Kidney (tissue), 14 donors: ENCODE measurements around the gene GNRH2. TPM values are rescaled to one million over a fixed set of nuclear protein-coding genes. Genes with fewer than 3 reads are reported as not detected.
A peak's percentile ranks its signal among the peaks of the same experiment; 100 is the strongest.

Experiments
- DNase-seq, 5 donors: peaks; one replicate each; pipeline ENCODE4 v3.0.0-alpha.2; 2013 to 2020
- FAIRE-seq: peaks from 2 replicates; lab custom pipeline; 2012; peaks lifted over from hg19 to GRCh38; lab: Jason Lieb, UNC
- H3K27ac ChIP-seq, 2 donors: one replicate each; pipeline ENCODE4 v1.7.0; 2013; ENCODE audit warnings: low read depth in 2 of 2, low read length in 2 of 2, inconsistent platforms in 1 of 2
- H3K27me3 ChIP-seq: one replicate; pipeline ENCODE4 v1.7.1; 2013; ENCODE audit warnings: low read length, inconsistent platforms; ENCODE audit not compliant: control insufficient read depth, insufficient read depth
- H3K36me3 ChIP-seq, 3 donors: one replicate each; pipeline versions ENCODE4 v1.7.0 to v1.7.1; 2013; ENCODE audit warnings: low read length in 3 of 3, control low read depth in 1 of 3, inconsistent platforms in 1 of 3; ENCODE audit not compliant: insufficient read depth in 3 of 3, control insufficient read depth in 2 of 3
- H3K4me1 ChIP-seq, 3 donors: one replicate each; pipeline versions ENCODE4 v1.7.0 to v1.7.1; 2013; ENCODE audit warnings: low read length in 3 of 3, inconsistent platforms in 1 of 3, low read depth in 1 of 3; ENCODE audit not compliant: control insufficient read depth in 2 of 3, insufficient read depth in 2 of 3
- H3K4me3 ChIP-seq, 3 donors: one replicate each; pipeline versions ENCODE4 v1.7.0 to v1.8.1; 2013; ENCODE audit warnings: low read length in 3 of 3, control low read depth in 1 of 3, inconsistent platforms in 1 of 3
- H3K9ac ChIP-seq, 3 donors: one replicate each; pipeline versions ENCODE4 v1.7.0 to v1.7.1; 2013; ENCODE audit warnings: low read length in 3 of 3, control low read depth in 1 of 3, inconsistent platforms in 1 of 3
- H3K9me3 ChIP-seq, 3 donors: one replicate each; pipeline versions ENCODE4 v1.7.0 to v1.7.1; 2013; ENCODE audit warnings: low read length in 3 of 3, control low read depth in 1 of 3, inconsistent platforms in 1 of 3; ENCODE audit not compliant: control insufficient read depth in 2 of 3, insufficient read depth in 1 of 3
- CTCF ChIP-seq: IDR thresholded peaks from 3 replicates; pipeline ENCODE4 v1.5.1; 2012; ENCODE audit warnings: mild to moderate bottlenecking, moderate library complexity, borderline replicate concordance; ENCODE audit not compliant: insufficient read depth; ENCODE audit errors: extremely low read depth
- intact Hi-C: fragments of 100-400 bp; cut with DNase I; formaldehyde crosslinking; loops from one replicate; pipeline ENCODE4 v1.11.1; 2022
- polyA plus RNA-seq: library from polyadenylated mRNA; stranded (reverse); fragments of 350-450 nt; fragmentation: Illumina TruSeq; extraction: RNeasy Lipid Tissue Mini Kit (QIAGEN cat#74804); gene quantifications from one replicate; pipeline ENCODE4 v1.2.3, GENCODE V29; 2014; ENCODE audit warnings: low read depth, low replicate concordance; ENCODE audit not compliant: insufficient read depth
- total RNA-seq: library from RNA; stranded (reverse); fragmentation: NEBNext Ultra II Directional; extraction: Animal tissue kit (Norgen Biotek cat#: 25700); gene quantifications from one replicate; pipeline ENCODE4 v1.2.1, GENCODE V29; 2021
- donor health status: control.
- donor health status: control.
- donor health status: control.
- donor health status: control.
- donor health status: control.
- donor health status: DM: yes; HTN: yes; CAD: no.
- donor health status: Normal renal cell carcinoma (clear cell type).

The GNRH2 gene
- total and polyA plus RNA-seq, 2 donors from 2014 or later = not detected

DNA sequence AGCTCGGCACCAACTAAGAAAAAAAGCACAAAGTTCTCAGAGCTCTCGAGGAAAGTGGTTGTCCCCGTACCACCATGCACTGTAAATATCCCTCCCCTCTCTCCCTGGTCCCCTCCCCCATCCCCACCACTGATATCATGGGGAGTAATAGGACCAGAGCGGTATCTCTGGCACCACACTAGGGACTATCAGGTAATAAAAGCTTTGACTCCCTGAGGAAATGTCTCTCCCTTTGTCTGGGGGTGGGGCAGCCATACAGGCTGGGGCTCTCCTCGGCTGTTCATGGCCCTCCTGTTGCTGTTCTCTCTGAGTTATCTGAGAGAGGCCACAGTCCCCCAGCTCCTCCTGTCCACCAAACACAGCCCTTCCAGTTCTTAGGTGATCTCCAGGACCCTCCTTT lies 5.0 kb upstream of the GNRH2 start:
- Histone ChIP-seq H3K36me3 (peaks cover 6 to 49% (median 33%) of the 10 kb centered on the region in 3 donors), H3K4me1 (peaks cover 2 to 12% (median 4%) of the 10 kb centered on the region in 3 donors)
- no peak for FAIRE-seq

DNA sequence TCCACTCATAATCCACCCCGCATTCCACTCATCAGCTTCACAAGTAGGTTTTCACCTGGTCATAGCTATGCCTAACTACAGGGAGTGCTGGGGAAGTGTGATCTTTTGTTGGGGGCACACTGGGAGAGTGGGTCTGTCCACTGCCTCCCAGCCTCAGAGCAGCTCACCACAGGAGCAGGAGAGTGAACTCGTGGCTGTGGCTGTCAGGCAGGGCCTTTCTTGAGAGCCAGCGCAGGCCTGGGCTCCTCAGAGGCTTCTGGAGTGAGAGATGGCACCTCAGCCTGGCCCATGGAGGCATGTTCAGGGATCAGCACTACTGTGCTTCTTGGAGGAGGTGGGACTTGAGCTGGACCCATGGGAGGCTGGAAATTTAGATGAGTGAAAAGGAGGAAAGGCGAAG lies 4.0 kb upstream of the GNRH2 start:
- DNase-seq = no peak
- Histone ChIP-seq H3K4me3 (no peak overlapping the region), H3K27ac (no peak overlapping the region), H3K9ac (no peak overlapping the region), H3K9me3 (no peaks in the 10 kb centered on the region), H3K27me3 (no peaks in the 10 kb centered on the region), H3K4me1 (peaks cover 2 to 12% (median 4%) of the 10 kb centered on the region in 3 donors), H3K36me3 (peaks cover 6 to 49% (median 33%) of the 10 kb centered on the region in 3 donors)
- no peak for TF ChIP-seq CTCF
- intact Hi-C loops = no loop called here
- FAIRE-seq = no peak

More for the DNA sequence above, 5.0 kb upstream of the GNRH2 start:
- H3K4me3 ChIP-seq = no peak overlapping the region
- H3K9ac ChIP-seq = no peak overlapping the region
- no peak for DNase-seq
- intact Hi-C loops = no loop called here
- no peaks in the 10 kb centered on the region for H3K9me3 ChIP-seq
- no peak overlapping the region for H3K27ac ChIP-seq
- no peaks in the 10 kb centered on the region for H3K27me3 ChIP-seq
- TF ChIP-seq CTCF = no peak

- TF ChIP-seq CTCF = no peak
- intact Hi-C loops = no loop called here
- Histone ChIP-seq H3K27me3 (no peaks in the 10 kb centered on the region), H3K9me3 (no peaks in the 10 kb centered on the region), H3K4me1 (peaks cover 2 to 12% (median 5%) of the 10 kb centered on the region in 3 donors), H3K27ac (no peak overlapping the region), H3K9ac (no peak overlapping the region), H3K36me3 (peaks cover 6 to 48% (median 31%) of the 10 kb centered on the region in 3 donors), H3K4me3 (no peak overlapping the region)
- DNase-seq (no peak), FAIRE-seq (no peak)
Measured at GRCh38 chr20:3040086-3040485, 3.3 kb upstream of the GNRH2 start.

DNA sequence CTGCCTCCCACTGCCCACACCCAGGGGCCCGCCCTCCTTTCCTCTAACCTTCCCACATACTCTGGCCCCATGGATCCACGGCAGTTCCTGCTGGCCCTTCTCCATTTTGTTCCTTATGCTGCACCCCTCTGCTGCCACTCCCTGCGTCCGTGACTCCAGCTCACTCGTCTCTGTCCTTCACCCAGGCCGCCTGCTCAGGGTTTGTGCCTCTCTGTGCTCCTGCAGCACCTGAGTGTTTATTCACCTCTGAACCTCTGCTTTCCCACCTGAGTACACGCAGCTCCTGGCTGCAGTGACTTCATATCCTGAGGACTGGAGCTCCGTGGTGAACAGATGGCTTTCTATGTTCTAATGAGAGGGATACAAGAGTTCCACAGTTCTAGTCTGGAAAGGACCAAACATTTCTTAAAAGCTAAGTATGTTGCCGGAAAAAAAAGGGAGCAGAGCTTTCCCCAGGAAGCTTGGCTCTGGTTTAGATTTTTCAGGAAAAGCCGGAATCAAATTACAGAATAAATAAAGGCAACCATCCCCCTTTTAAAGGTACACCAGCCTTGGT lies 1.5 kb upstream of the GNRH2 start:
- Histone ChIP-seq H3K4me3 (peak overlapping the region; percentile 33 to 57 (median 44)), H3K27ac (peak overlapping the region; percentile 71 to 84)
- intact Hi-C loops = no loop called here

More for the DNA sequence above, 1.5 kb upstream of the GNRH2 start:
- peaks cover 2 to 31% (median 15%) of the 10 kb centered on the region in 3 donors for H3K36me3 ChIP-seq
- no peaks in the 10 kb centered on the region for H3K27me3 ChIP-seq
- H3K9me3 ChIP-seq = no peaks in the 10 kb centered on the region
- DNase-seq (peak in 4 of 5 donors; percentile 18 to 81 (median 72)), FAIRE-seq (no peak)
- peaks cover 4 to 12% (median 12%) of the 10 kb centered on the region in 3 donors for H3K4me1 ChIP-seq
- TF ChIP-seq CTCF = no peak
- peak overlapping the region in 2 of 3 donors; percentile 58 to 65 for H3K9ac ChIP-seq
